Measurements from ENCODE around the gene PROK1. TPM values are rescaled to one million over a fixed set of nuclear protein-coding genes. Genes with fewer than 3 reads are reported as not detected.

PROK1 gene
- total and polyA plus RNA-seq, 10 of the 15 experiments (the other 5 are each of a cell fraction or from before 2014, with no cell fraction given) = not detected

DNA sequence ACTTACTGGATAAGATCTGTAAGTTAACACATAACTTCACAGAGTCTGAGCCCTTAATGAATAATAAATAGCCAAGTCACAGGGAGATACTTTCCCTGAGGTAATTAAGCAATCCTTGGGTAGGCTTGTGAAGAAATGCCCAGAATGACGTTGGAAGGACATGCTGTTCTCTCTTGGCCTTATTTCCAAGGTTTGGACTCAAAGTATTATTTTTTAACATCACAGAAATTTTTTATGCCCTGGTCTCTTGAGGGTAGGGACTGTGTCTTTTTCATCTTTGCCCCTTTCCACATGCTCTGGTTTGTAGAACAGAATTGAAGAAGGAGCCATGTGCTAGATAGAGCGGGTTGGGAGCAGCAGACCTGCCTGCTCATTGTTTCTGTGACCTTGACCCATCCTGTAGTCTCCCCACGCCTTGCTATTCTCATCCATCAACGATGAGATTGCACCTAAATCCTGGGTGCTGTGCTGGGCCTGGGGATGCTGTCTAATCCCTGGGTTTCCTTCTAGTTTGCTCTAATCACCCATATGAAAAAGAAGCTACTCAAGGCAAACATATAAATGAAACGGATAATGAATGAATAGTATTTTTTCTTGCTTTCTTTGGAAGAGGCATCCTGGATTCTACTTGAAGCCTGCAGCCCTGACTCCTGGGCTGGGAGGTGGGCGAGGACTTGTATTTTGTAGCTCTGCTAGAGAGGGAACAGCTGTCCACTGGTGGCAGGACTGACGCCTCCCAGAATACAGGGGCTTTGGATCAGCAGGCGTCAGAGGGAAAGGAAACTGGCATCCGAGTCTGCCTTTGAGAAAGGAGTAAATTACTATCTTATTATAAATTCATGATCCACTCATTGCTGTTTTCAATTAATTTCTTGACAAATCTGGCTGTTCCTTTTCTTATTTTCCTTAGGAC lies 26.0 kb upstream of the PROK1 start (continued):
- TF ChIP-seq, protein P1, sequence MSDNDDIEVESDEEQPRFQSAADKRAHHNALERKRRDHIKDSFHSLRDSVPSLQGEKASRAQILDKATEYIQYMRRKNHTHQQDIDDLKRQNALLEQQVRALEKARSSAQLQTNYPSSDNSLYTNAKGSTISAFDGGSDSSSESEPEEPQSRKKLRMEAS (IDR thresholded peaks at IDR 0.05; ENCODE audit: low read depth, low read length) = no peak
- TF ChIP-seq EZH2 (IDR thresholded peaks at IDR 0.05; ENCODE audit: borderline replicate concordance, control insufficient read depth, low read depth, low read length) = no peak
- TF ChIP-seq, protein P2, sequence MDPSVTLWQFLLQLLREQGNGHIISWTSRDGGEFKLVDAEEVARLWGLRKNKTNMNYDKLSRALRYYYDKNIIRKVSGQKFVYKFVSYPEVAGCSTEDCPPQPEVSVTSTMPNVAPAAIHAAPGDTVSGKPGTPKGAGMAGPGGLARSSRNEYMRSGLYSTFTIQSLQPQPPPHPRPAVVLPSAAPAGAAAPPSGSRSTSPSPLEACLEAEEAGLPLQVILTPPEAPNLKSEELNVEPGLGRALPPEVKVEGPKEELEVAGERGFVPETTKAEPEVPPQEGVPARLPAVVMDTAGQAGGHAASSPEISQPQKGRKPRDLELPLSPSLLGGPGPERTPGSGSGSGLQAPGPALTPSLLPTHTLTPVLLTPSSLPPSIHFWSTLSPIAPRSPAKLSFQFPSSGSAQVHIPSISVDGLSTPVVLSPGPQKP (IDR thresholded peaks at IDR 0.05; ENCODE audit: low read depth, low read length) = no peak

DNA sequence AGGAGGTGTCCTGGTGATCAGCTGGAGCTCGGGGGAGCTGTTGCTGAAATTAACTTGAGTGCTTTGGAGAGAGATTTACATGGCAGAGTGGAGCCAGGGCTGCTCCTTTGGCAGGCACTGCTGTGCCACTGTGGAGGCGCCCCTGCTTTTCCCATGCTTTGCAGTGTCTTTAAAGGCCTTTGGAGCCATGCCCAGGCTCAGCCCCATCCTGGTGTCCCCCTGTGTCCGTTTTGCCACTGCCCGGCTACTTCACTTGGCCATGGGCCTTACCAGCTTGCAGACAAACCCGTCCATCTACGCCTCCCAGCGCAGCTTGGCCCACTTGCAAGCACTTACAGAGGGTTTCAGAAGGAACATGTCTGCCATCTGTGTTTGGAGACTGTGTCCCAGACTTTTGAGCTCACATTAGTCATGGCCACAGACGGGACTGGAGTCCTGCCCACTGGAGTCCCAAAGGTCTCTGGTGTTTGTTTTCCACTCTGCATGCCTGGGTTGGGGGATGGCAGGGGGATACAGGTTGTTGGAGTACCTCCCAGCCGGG lies 25.3 kb upstream of the PROK1 start:
- no peaks in the 10 kb centered on the region for H3K4me1 ChIP-seq (ENCODE audit: control insufficient read depth, insufficient read depth, low read length)
- no TSS peak for BruUV-seq (replicated peaks)
- ChIA-PET POLR2A (no interaction called here), SMC1A (ENCODE audit: uncharacterized antibody, unreplicated experiment) (no interaction called here), CTCF (interaction anchor here (0.6 kb wide), 1 partner anchor 665 kb away, joined by 3 read pairs; no protein-coding TSS in a partner anchor), RAD21 (ENCODE audit: unreplicated experiment) (interaction anchor here (1.3 kb wide), 1 partner anchor 71 kb away, joined by 3 read pairs; no protein-coding TSS in a partner anchor)
- H3K27me3 ChIP-seq (replicated peaks in 1 of 2; ENCODE audit: control insufficient read depth in 2 of 2, insufficient read depth in 2 of 2, low read length in 1 of 2) = no peaks in the 10 kb centered on the region; a peak in 2 of 4 replicates
- no peak overlapping the region for H3K4me3 ChIP-seq
- WGBS (ENCODE audit: insufficient coverage, insufficient replicate concordance, low lambda C conversion rate, missing lambda C conversion rate) = 19% methylated on average over 9 of the region's 9 CpGs
- no peaks in the 10 kb centered on the region for H3K9me3 ChIP-seq (replicated peaks; ENCODE audit: control insufficient read depth, insufficient read depth, low read length)
- in situ Hi-C loops (cut with MboI) (no loop called here), intact Hi-C loops (cut with micrococcal nuclease; ENCODE audit: unreplicated experiment) (no loop called here)
- H3K27ac ChIP-seq (ENCODE audit: control insufficient read depth, insufficient read depth) = no peak overlapping the region
- TF ChIP-seq IKZF1 (conservative IDR thresholded peaks at IDR 0.05) (no peak), RAD51 (IDR thresholded peaks at IDR 0.05) (no peak), HCFC1 (IDR thresholded peaks at IDR 0.05; ENCODE audit: low read length) (no peak), ZNF24 (IDR thresholded peaks at IDR 0.05) (no peak), CBX3 (IDR thresholded peaks at IDR 0.05; ENCODE audit: borderline replicate concordance, low read depth) (no peak), TCF7 (IDR thresholded peaks at IDR 0.05; ENCODE audit: borderline replicate concordance) (no peak), SUPT20H (IDR thresholded peaks at IDR 0.05; ENCODE audit: borderline replicate concordance, control insufficient read depth, low read depth, low read length) (no peak), SRF (IDR thresholded peaks at IDR 0.05; ENCODE audit: low read depth in 2 of 2, low read length in 2 of 2) (no peak), KAT2A (conservative IDR thresholded peaks at IDR 0.05; ENCODE audit: control insufficient read depth, low read depth, low read length) (no peak), ZNF274 (IDR thresholded peaks at IDR 0.05; ENCODE audit: insufficient read depth, insufficient read length) (no peak), MYC (IDR thresholded peaks at IDR 0.05; ENCODE audit: insufficient read depth, insufficient read length, insufficient replicate concordance, low read length, severe bottlenecking) (no peak), NBN (IDR thresholded peaks at IDR 0.05) (no peak), SMARCA5 (IDR thresholded peaks at IDR 0.05) (no peak), RFX5 (IDR thresholded peaks at IDR 0.05; ENCODE audit: low read depth, low read length) (no peak), RUNX3 (IDR thresholded peaks at IDR 0.05; ENCODE audit: low read length) (no peak)
- no peaks in the 10 kb centered on the region for H4K20me1 ChIP-seq (ENCODE audit: control insufficient read depth, insufficient read depth)
- no peak overlapping the region for H2AFZ ChIP-seq (ENCODE audit: control insufficient read depth, low read depth, low read length)
- DNase-seq (ENCODE audit: low read depth, low spot score) (no peak), FAIRE-seq (no peak), ATAC-seq (no peak)
- H3K9ac ChIP-seq (ENCODE audit: control insufficient read depth, insufficient read depth, low read length) = no peak overlapping the region
- no peaks in the 10 kb centered on the region for H3K79me2 ChIP-seq (ENCODE audit: control insufficient read depth, insufficient read depth, low read length)
- H3K36me3 ChIP-seq (ENCODE audit: control insufficient read depth in 2 of 2, insufficient read depth in 2 of 2, low read length in 1 of 2) = no peaks in the 10 kb centered on the region
- H3K4me2 ChIP-seq (ENCODE audit: control insufficient read depth, insufficient read depth) = no peak overlapping the region
